CD4-positive, alpha-beta T cell treated with Interferon gamma for 1 hour (primary cell): ENCODE data around the gene DGCR2.
"Not testable (repeated sequence)": the region's sequence is repeated elsewhere in the genome, so short reads cannot be mapped to it uniquely, and the experiment has no call there.

Experiments used
- DNase-seq: peaks from one replicate; pipeline ENCODE4 v3.0.0-alpha.2; 2020

The DGCR2 gene

DNA sequence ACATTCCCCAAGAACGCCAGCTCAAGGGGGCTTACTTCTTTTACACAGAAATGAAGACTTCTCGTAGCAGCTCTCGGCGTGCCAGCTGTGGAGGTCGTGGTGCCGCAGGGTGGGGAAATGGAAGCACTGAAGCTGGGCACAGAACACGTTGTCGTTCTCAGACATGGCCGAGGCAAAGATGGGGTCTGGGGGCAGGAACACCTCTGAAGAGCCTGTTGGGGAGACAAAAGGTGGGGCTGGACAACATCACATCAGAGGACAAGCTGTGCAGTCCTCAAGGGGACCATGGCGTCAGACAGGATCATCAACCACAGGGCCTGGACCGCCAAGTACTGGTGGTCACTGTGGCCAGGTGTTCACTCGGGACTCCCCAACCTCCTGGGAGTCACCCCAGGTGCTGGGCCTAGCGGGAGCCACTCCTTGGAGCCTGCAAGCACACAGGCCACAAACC is 65.2 kb downstream of the DGCR2 start:
- DNase-seq, result no peak

DNA sequence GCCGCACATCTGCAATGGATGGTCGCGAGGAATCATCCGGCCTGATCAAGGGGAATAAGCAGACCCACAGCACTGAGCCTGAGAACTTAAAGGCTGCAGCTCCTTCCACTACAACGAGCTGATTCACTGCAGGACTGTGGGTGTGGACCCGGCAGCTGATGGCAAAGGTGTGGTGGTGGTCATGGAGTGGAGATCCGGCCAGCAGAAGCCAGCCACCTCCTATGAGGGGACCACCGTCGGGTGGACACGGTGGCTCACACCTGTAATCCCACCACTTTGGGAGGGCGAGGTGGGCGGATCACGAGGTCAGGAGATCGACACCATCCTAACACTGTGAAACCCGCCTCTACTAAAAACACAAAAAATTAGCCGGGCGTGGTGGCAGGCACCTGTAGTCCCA is 66.4 kb downstream of the DGCR2 start:
- DNase-seq, result no peak

DNA sequence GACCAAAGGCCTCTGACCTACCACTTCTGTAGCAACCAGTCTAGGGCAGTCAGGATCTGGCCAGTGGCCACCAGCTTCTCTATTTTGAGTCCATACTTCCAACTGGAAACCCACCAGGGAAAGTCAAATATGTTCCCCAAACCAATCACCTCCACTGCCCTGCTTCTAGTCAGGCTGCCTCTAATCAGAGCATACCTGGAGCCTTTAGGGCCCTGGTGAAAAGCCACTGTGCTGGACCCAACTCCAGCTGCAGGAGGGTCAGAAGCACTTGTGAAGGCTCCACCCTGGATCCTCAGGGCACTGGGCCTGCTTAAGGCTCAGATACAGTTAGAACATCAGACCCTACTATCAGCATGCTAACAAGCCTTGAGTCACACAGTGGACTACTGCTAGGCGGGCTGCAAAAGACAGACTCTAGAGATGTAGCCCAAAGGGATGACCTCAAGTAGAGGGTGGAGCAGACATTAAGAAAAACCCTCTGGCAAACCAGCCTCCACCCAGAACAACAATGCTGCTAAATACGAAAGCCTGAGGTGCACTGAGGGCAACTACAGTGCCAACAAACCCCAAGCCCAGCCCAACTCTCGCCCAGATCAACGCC is 69.2 kb downstream of the DGCR2 start:
- DNase-seq, result no peak

DNA sequence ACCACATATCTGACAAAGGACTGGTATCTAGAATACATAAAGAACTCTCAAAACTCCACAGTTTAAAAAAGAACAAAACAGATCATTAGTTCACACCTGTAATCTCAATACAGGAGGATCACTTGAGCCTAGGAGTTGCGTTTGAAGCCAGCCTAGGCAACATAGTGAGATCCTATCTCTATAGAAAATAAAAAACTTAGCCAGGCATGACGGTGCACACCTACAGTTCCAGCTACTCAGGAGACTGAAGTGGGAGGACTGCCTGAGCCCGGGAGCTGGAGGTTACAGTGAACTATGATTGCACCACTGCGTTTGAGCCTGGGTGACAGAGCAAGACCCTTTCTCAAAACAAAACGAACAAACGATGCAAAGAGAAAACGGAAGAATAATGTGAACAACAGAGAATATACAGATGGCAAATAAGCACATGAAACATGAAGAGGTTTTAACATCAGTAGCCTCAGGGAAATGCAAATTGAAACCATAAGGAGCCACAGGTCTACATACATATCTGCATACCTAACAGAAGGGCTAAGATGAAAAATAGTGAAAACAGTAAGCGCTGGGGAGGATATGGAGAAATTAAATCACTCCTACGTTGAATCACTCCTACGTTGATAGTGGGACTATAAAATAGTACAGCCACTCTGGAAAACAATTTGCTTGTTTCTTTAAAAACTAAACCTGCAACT is 70.7 kb downstream of the DGCR2 start:
- DNase-seq, result no peak

DNA sequence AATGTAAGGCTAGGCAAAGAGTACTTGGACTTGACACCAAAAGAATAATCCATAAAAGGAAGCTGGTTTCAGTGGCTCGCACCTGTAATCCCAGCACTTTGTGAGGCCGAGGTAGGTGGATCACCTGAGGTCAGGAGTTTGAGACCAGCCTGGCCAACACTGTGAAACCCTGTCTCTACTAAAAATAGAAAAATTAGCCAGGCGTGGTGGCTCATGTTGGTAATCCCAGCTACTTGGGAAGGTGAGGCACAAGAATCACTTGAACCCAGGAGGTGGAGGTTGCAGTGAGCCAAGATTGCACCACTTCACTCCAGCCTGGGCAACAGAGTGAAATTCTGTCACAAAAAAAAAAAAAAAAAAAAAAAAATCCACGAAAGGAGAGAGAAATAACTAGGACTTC is 71.4 kb downstream of the DGCR2 start:
- DNase-seq, result not testable (repeated sequence)

DNA sequence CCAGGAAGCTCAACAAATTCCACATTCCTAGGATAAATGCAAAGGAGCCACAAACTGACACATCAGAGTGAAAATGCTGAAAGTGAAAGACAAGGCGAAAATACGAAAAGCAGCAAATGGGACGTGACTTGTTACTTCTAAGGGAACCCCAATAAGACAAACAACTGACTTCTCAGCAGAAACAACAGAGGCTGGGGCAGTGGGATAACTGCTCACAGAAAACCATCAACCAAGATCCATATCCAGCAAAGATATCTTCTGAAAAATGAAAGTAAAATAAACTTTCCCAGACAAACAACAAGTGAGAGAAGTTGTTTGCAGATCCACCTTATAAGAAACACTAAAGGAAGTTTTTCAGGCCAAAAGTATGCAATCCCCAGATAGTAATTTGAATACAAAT is 72.1 kb downstream of the DGCR2 start:
- no peak for DNase-seq

DNA sequence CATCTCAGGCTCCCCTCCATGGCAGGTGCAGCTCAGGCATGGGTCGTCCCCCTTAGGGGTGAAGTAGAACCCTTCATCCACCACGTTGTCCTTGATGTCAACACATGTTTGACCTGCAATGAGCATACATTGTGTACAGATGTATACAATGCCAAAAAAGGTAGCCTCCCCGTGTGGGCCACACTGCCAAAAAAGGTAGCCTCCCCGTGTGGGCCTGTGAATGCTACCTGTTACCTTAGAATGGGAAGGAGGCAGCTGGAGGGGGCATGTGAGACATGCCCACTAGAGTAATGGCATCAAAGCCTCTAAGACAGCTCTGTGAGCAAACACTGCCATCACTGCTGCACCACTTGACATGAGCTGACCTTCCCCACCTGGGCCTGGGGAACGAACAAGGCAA is 73.7 kb downstream of the DGCR2 start:
- no peak for DNase-seq

DNA sequence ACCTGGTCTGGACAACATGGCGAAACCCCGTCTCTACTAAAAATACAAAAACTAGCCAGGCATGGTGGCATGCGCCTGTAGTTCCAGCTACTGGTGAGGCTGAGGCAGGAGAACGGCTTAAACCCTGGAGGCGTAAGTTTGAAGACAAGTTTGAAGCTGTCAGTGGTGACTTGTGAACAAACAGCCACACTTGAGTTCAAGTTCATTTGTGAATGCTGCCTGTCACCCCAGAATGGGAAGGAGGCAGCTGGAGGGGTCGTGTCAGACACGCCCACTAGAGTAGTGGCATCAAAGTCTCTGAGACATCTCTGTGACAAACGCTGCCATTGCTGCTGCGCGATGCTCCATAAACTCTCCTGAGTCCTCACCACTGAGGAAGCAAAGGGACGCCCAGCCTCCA is 74.2 kb downstream of the DGCR2 start:
- DNase-seq, result no peak

DNA sequence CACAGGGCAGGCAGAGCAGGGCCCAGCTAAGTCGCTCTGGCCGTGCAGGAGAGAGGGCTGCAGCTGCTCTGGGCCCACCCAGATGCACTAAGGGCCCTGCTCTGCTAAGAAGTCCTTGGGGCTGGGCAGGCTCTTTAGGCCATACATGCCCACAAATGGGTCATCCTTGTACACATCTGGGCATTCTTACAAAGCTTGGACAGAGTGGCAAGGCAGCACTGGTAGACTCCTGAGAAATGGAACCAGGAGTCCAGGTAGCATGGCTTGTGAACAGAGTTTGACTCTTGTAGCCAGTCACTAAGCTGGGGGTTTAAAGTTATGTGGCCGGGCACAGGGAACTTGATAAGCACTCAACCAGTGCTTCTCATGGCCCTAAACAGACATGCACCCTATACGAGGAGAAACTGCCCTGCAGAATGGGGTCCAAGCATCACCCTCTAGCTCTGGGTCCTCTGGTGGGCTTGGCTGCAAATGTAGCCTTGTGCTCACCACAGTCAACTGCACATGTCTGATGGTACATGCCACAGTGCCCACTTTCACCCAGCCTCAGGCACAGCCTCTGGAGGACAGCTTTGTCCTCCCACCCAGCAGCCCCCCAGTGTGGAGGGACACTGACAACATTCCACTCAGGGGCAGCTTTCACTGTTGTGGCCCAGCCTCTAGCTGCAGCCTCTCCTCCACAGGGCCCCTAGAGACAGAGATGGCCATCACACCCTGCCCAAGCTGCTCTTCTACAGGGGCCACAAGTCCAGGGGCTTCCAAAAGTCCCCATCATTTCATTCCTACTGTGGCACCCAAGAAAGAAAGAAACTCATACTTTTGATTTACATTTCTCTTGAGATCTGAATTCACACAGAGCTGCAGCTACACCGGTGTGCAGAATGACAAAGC is 75.2 kb downstream of the DGCR2 start:
- DNase-seq, result no peak

DNA sequence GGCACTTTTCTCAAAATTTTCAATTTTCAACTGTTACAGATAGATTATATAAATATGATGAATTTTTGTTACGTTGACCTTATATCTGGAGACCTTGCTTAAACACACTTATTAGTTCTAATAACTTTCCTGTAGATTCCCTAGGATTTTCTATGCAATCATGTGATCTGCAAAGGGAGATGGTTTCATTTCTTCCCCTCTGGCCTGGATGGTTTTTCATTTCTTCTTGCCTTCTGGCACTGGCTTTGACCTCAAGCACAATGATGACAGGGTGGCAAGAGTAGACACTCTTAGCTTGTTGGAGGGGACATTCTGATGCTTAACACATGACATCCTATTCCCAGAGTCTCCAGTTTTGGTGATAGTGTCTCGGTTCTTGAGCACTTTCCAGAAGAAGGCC is 75.9 kb downstream of the DGCR2 start:
- DNase-seq, result no peak

DNA sequence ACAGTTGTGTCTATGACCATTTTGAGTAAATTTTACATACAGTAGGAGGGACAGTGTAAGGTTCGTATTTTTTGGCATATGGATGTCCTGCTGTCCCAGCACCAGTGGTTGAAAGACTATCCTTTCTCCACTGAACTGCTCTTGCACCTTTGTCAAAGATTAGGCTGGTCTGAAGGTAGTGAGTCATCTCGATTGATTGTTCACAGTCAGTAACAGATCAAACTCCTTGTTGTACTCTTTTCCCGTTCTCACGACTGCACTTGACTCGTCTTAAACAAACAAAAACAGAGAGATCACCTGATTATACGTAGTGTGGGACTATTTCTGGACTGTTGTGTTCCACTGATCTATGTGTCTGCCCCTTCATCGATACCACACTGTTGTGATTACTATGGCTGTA is 77.1 kb downstream of the DGCR2 start:
- DNase-seq, result no peak

DNA sequence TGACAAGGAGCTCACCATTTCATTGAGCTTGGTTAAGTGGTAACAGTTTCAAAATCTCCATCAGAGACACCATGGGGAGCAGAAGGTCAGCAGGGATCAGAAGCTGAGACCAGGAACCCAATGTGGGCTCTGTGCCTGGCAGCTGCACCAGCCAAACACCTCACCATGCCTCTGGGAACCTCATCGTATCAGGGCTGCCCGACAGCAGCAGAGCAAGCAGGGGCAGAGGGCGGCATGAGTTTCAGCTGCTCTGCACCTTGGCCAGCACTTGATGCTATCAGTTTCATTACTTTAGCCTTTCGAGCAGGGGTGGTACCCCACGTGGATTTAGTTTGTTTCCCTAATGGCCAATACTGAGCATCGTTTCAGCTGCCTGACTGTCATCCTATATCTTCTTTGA is 77.8 kb downstream of the DGCR2 start:
- no peak for DNase-seq

DNA sequence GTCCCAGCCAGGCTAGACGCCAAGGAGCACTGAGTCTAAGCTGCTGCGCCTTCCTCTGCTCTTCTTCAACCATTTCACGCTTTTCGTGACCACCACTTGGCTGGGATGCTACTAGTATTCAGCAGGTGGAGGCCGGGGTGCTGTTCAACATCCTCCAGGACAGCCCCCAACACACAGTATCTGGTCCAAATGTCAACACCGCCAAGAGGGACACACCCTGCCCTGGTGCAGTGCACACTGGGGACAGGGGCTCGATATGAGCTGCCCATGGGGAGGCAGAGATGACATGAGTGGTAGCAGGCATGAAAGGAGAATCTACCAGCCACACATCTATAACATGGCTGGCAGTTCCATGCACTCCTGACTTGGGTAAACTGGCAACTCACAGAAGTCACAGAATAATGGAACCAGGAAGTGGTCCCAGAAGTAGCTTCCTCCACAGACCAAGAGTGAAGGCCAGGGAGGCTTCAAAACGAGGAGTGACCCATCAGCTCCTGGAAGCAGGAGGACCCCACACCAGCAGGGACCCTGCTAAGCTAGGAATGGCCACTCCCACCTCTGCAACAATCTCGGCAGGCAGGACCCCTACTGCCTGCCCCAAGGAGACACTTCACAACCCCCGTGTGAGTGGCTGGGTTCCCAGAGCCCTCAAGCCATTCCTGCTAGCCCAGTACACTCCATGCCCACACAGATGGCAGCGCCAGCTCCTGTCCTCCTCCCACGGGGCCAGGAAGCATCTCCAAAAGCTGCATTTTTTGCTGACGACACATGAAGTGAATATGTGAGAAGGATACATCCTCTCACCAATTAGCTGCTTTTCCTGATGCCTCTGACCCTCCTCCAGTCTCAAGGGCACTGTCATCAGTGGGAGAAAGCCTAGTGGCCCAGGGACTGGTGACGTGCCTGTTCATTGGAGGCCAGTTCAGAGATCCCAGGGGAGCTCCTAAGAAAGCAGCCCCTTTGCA is 78.8 kb downstream of the DGCR2 start:
- DNase-seq, result no peak

DNA sequence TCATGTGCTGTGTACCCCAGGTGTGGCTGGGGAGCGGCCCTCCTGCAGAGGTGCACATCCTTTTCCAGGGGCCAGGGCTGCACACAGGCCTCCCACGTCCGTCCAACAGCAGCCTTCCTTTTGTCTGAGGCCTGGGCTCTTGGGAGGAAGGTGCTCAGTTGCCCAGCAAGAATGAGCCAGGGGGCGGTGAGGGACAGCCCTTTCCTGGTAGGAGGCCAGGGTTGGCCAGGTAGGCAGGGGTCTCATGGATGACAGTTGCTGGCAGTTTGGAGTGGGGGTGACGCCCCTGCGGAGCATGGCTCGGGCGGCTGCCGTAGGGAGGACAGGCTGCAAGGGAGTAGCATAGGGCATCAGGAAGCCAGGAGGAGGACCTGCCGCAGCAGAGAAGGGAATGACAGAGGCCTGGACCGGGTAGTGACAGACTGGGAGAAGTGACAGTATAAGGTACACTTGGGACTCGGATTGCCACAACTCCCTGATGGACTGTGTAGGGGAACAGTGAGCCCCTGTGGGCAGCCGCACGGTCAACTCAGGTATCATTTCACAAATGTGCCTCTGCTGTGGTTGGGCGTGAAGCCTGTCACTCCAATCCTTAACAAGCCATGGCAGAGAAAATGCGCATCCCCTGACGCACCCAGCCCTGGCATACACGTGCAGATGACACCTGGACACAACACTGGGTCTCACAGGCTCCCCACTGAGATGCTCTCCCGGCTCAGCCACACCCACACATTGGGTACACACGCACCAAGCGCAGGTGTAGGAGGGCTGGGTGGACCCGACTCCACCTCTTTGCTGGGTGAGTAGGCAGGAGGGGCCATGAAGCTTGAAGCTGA is 79.7 kb downstream of the DGCR2 start:
- no peak for DNase-seq

DNA sequence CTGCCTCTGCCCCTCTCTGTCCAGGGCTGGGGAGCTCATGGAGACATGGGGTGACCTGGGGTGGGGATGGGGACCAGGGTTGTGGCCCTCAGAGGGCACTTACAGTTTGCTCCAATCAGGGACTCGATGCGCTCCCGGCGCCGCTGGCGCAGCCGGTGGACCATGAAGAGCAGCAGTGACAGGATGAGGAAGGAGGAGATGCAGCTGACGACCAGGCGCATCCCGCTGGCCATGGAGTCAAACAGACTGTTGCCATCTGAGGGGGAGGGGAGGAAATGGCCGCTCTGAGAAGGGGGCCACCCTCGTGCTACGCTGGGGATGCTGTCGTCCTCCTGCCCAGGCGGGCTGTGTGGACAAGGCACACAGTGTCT is 80.5 kb downstream of the DGCR2 start:
- DNase-seq, result no peak

DNA sequence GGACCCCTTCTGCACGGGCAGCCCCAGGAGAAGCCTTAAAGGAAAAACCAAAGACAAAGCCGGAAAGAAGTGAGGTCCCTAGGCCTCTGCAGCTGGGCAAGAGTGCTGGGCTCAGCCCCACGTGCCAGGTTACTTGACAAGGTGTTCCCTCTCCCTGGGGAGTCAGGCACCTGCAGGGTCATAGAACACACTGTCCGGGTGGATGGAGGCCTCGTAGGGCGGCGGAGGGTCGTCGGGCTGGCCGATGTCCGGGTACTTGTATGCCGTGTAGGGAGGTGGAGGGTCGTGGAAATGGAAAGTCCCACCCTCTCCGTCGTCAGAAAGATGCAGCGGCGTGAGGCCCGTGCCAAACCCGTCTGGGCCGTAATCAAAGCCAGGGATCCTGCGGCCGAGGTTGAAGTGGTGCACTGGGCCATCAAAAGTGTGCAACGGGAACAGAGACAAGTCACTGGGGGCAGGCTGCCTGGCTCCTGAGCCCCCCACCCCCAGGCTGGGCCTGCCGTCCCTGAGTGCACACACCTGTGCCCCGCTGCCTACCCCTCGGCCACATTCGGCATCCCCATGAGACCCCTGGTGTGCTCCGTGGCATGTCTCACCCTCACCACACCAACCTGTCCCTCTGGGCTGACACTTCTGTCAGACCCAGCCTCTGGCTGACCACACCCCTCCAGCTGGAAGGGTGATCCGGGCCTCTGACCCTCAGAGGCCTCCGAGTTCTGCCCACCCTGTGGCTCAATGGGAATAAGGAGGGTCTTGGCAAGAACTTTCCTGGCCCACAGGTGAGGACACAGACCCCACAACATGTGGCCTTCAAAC is 81.1 kb downstream of the DGCR2 start:
- no peak for DNase-seq

DNA sequence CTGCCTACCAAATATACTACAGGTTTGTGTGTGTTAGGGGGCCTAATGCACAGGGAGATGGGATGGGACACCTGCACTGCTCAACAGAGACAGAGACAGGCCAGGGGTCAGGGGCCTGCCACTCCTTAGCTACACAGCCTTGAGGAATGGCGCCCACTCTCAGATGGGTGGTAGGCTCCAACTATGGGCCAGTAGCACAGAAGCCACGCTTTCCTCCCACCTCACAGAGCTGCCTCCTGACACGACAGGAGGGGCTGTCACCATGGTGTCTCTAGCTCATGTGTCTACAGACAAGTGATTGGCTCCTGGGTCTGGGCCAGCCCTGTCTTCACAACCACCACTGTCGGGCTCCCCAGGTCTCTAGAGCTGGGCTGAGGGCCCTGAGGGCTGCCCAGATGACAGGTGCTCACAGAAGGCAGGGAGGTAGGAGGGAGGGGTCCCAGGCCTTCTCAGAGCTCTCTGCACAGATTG is 81.8 kb downstream of the DGCR2 start:
- DNase-seq, result no peak

DNA sequence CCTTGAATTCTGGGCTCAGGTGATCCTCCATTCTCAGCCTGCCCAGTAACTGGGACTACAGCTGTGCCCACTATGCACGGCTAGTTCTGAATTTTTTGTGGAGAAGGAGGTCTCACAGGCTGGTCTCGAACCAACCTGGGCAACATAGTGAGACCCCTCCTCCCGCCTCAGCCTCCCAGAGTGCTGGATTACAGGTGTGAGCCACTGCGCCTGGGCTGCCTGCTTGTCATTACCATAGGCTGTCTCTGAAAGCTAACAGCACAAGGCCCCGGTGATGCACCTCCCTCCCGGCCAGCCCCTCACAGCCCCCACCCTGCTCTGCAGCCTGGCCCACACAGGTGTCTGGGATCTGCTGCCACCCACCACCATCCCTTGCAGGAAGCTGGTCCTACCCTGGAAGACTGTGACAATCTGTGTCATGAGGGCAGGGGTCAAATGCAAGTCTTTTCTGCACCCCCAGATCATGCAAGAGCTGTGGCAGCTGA is 82.4 kb downstream of the DGCR2 start:
- DNase-seq, result no peak

DNA sequence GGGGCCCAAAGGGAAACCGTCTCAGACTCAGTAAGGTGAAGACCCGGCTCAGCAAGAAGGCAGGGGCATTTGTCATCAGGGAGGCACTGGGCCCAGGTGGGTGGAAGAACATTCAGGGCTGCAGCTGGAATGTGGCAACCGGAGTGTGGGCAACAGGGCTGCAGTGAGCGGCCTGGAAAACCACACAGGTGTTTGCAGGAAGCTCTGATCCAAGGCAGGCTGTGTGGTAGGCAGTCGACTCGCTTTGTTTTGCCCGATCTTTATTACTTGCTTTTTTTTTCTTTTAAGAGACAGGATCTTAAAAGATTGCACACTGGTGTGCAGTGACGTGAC is 82.8 kb downstream of the DGCR2 start:
- no peak for DNase-seq

DNA sequence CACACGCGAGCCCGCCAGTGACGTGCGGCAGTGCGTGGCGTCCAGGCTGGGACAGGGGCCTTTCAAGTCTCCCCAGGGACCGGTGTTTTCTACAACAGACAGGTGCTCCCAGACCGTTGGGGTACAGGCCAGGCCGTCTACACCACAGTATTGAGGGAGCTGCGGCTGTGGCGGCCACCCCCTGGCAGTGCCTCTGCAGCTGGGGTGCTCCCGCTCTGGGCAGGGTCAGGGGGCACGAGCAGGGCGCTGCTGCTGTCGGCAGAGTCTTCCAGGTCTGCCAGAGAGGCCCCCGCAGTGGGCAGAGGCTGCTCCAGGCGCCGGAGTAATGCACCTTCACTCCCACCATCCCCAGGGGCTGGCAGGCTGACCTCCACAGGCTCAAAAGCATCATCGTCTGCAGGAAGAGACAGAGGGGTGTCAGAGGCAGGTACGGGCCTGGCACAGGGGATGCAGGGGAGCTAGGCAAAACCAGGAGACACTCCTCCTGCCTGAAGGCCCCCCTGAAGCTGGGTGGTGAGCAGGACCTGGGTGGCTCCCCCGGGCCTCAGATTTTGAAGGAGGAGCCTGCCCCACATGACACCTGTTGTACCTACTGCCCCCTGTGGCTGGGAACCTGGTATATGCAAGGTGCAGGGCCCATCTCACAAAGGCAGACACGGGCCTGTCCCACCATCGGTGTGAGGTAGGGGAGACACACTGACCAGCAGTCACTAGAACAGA is 83.3 kb downstream of the DGCR2 start:
- DNase-seq, result no peak
